MM.1S (cell line): Measurements from ENCODE around the gene PDE6D.

Experiments used
- DNase-seq: peaks from one replicate; pipeline ENCODE4 v3.0.0-alpha.2; 2015
- H2AFZ ChIP-seq: fragments of 300-600 bp; sonication (generic); 2 replicates; pipeline ENCODE4 v1.6.0; 2016; ENCODE audit warnings: antibody characterized with exemption, low read length
- H3F3A ChIP-seq: fragments of 300-600 bp; sonication (generic); 2 replicates; pipeline ENCODE4 v1.6.1; 2016; ENCODE audit warnings: mild to moderate bottlenecking, antibody characterized with exemption, low read length, moderate library complexity, mixed read lengths; ENCODE audit not compliant: insufficient read depth
- H3K27ac ChIP-seq: fragments of 300-600 bp; sonication (generic); 2 replicates; pipeline ENCODE4 v1.5.1; 2016; ENCODE audit warnings: mild to moderate bottlenecking, low read length
- H3K27me3 ChIP-seq: fragments of 300-600 bp; sonication (generic); replicated peaks from 2 replicates; pipeline ENCODE4 v1.6.0; 2016; ENCODE audit warnings: low read length; ENCODE audit not compliant: insufficient read depth
- H3K36me3 ChIP-seq: fragments of 300-600 bp; sonication (generic); replicated peaks from 2 replicates; pipeline ENCODE4 v1.6.1; 2016; ENCODE audit warnings: mild to moderate bottlenecking, low read length, mixed read lengths; ENCODE audit not compliant: insufficient read depth
- H3K4me1 ChIP-seq: fragments of 300-600 bp; sonication (generic); 2 replicates; pipeline ENCODE4 v1.6.1; 2016; ENCODE audit warnings: low read length, mixed read lengths
- H3K4me2 ChIP-seq: fragments of 300-600 bp; sonication (generic); 2 replicates; pipeline ENCODE4 v1.6.0; 2016; ENCODE audit warnings: low read depth, low read length
- H3K4me3 ChIP-seq: fragments of 300-600 bp; sonication (generic); 2 replicates; pipeline ENCODE4 v1.5.1; 2016; ENCODE audit warnings: low read length, mixed read lengths
- H3K79me2 ChIP-seq: fragments of 300-600 bp; sonication (generic); 2 replicates; pipeline ENCODE4 v1.6.1; 2016; ENCODE audit warnings: mixed run types, low read length, mixed read lengths
- H3K9ac ChIP-seq: fragments of 300-600 bp; sonication (generic); 2 replicates; pipeline ENCODE4 v1.6.1; 2016; ENCODE audit warnings: low read length, mixed read lengths
- H3K9me2 ChIP-seq: fragments of 300-600 bp; sonication (generic); replicated peaks from 2 replicates; pipeline ENCODE4 v1.6.1; 2016; ENCODE audit warnings: mild to moderate bottlenecking, low read length, mixed read lengths; ENCODE audit not compliant: insufficient read depth
- H3K9me3 ChIP-seq: fragments of 300-600 bp; sonication (generic); replicated peaks from 2 replicates; pipeline ENCODE4 v1.6.1; 2016; ENCODE audit warnings: mild to moderate bottlenecking, low read length, mixed read lengths; ENCODE audit not compliant: insufficient read depth
- H4K20me1 ChIP-seq: fragments of 300-600 bp; sonication (generic); 2 replicates; pipeline ENCODE4 v1.6.1; 2016; ENCODE audit warnings: mild to moderate bottlenecking, low read length, moderate library complexity, mixed read lengths; ENCODE audit not compliant: insufficient read depth
- CTCF ChIP-seq: fragments of 300-600 bp; sonication (generic); IDR thresholded peaks from 2 replicates; pipeline ENCODE4 v1.5.1; 2016; ENCODE audit warnings: antibody characterized with exemption, low read length, mixed read lengths
- EZH2 ChIP-seq: fragments of 300-600 bp; sonication (generic); optimal IDR thresholded peaks from 2 replicates; pipeline ENCODE3; 2017; ENCODE audit warnings: low read depth, mild to moderate bottlenecking, antibody characterized with exemption, low read length, mixed read lengths
- EZH2phosphoT487 ChIP-seq: fragments of 300-600 bp; sonication (generic); IDR thresholded peaks from 2 replicates; pipeline ENCODE4 v1.6.1; 2018; ENCODE audit warnings: antibody characterized with exemption, low read length

The PDE6D gene

GRCh38 chr2:231743376-231744116 is 37.5 kb downstream of the PDE6D start:
- Histone ChIP-seq H3K4me3 (no peak overlapping the region), H3F3A (no peaks in the 10 kb centered on the region), H4K20me1 (no peaks in the 10 kb centered on the region), H3K27ac (no peak overlapping the region), H3K36me3 (no peaks in the 10 kb centered on the region), H3K4me1 (no peaks in the 10 kb centered on the region), H3K9me2 (no peaks in the 10 kb centered on the region), H3K27me3 (no peaks in the 10 kb centered on the region), H3K9me3 (no peaks in the 10 kb centered on the region), H2AFZ (no peak overlapping the region), H3K79me2 (no peaks in the 10 kb centered on the region), H3K4me2 (no peak overlapping the region), H3K9ac (no peak overlapping the region)
- DNase-seq, result no peak
- TF ChIP-seq EZH2 (no peak), EZH2phosphoT487 (no peak), CTCF (no peak)

GRCh38 chr2:231737761-231738160 is 43.3 kb downstream of the PDE6D start:
- DNase-seq, result no peak
- Histone ChIP-seq H3K27ac (no peak overlapping the region), H3K27me3 (no peaks in the 10 kb centered on the region), H3K9ac (no peak overlapping the region), H3K4me2 (no peak overlapping the region), H3K36me3 (no peaks in the 10 kb centered on the region), H3K9me2 (no peaks in the 10 kb centered on the region), H2AFZ (no peak overlapping the region), H4K20me1 (no peaks in the 10 kb centered on the region), H3K9me3 (no peaks in the 10 kb centered on the region), H3K4me3 (no peak overlapping the region), H3F3A (no peaks in the 10 kb centered on the region), H3K4me1 (no peaks in the 10 kb centered on the region), H3K79me2 (no peaks in the 10 kb centered on the region)
- TF ChIP-seq CTCF (no peak), EZH2 (no peak), EZH2phosphoT487 (no peak)

- Histone ChIP-seq H3K4me3 (no peak overlapping the region), H3K36me3 (no peaks in the 10 kb centered on the region), H3K27me3 (no peaks in the 10 kb centered on the region), H3K9me2 (no peaks in the 10 kb centered on the region), H3K4me1 (no peaks in the 10 kb centered on the region), H3K79me2 (no peaks in the 10 kb centered on the region), H3K27ac (no peak overlapping the region), H3F3A (no peaks in the 10 kb centered on the region), H2AFZ (no peak overlapping the region), H3K4me2 (no peak overlapping the region), H4K20me1 (no peaks in the 10 kb centered on the region), H3K9me3 (no peaks in the 10 kb centered on the region), H3K9ac (no peak overlapping the region)
- DNase-seq, result no peak
- no peak for TF ChIP-seq EZH2phosphoT487
- TF ChIP-seq CTCF, result 0 out of 2 replicates have a peak, but pooled peaks have one; percentile 5
Observed at GRCh38 chr2:231732604-231733003, 48.5 kb downstream of the PDE6D start.
